Tibial artery (tissue), 4 donors: Measurements from ENCODE around the gene TANK.

ENCODE experiments used
- DNase-seq, 2 donors: peaks; one replicate each; pipeline ENCODE4 v3.0.0-alpha.2; 2019
- H3K27ac ChIP-seq, 2 donors: fragments of 200-600 bp; sonication (generic) in 1 of 2; 1 replicate in 1 of 2; 2 replicates in 1 of 2; pipeline ENCODE4 v1.5.1; 2018 to 2019; ENCODE audit warnings: mild to moderate bottlenecking in 1 of 2
- H3K27me3 ChIP-seq, 2 donors: fragments of 200-600 bp; sonication (generic) in 1 of 2; one replicate each; pipeline versions ENCODE4 v1.5.1 to v1.6.0; 2016 to 2019
- H3K36me3 ChIP-seq, 3 donors: fragments of 200-600 bp; sonication (generic) in 2 of 3; one replicate each; pipeline ENCODE4 v1.5.1; 2016 to 2019; ENCODE audit warnings: mild to moderate bottlenecking in 2 of 3
- H3K4me1 ChIP-seq, 4 donors: fragments of 200-600 bp; sonication (generic) in 2 of 4; 1 replicate in 3 of 4; 2 replicates in 1 of 4; pipeline ENCODE4 v1.5.1; 2016 to 2019
- H3K4me3 ChIP-seq, 2 donors: fragments of 200-600 bp; sonication (generic) in 1 of 2; 1 replicate in 1 of 2; 2 replicates in 1 of 2; pipeline ENCODE4 v1.5.1; 2018 to 2019; ENCODE audit warnings: mild to moderate bottlenecking in 2 of 2
- H3K9me3 ChIP-seq, 3 donors: fragments of 200-600 bp; sonication (generic) in 1 of 3; one replicate each; pipeline ENCODE4 v1.5.1; 2016 to 2019
- intact Hi-C: fragments of 100-400 bp; cut with DNase I; formaldehyde crosslinking; loops from one replicate; pipeline ENCODE4 v1.15.0; 2023; ENCODE audit warnings: low total_unique reads
- TF ChIP-seq, protein P1 (sequence below), 2 experiments: fragments of 200-600 bp in 1 of 2; fragments of 450-650 bp in 1 of 2; IDR thresholded peaks; one replicate each; pipeline ENCODE4 v1.5.1; 2017 to 2019; ENCODE audit warnings: antibody characterized with exemption in 2 of 2, mild to moderate bottlenecking in 1 of 2, moderate library complexity in 1 of 2

The TANK gene

DNA sequence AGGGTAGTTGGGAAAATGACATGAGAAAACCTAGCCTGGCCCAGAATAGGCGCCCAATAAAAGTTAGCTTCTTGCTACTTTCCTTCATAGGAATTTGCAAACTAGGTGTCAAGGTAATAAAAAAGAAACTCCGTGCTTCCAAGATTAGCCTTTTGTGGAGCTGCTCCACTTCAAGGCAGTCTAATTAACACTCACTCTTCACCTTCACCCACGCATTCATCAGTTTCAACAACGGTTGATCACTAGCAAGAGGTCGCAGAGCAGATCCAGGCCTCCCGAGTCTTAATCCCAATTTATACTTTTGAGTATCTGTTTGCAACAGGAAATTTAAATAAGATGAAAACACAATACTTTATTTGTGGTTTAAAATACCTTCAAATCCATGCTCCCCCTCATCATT is 39.5 kb upstream of the TANK start:
- Histone ChIP-seq H3K4me1 (peaks cover 0 to 17% (median 13%) of the 10 kb centered on the region in 4 donors), H3K4me3 (no peak overlapping the region), H3K9me3 (no peaks in the 10 kb centered on the region), H3K27ac (no peak overlapping the region), H3K27me3 (no peaks in the 10 kb centered on the region), H3K36me3 (no peaks in the 10 kb centered on the region)
- TF ChIP-seq, protein P1, sequence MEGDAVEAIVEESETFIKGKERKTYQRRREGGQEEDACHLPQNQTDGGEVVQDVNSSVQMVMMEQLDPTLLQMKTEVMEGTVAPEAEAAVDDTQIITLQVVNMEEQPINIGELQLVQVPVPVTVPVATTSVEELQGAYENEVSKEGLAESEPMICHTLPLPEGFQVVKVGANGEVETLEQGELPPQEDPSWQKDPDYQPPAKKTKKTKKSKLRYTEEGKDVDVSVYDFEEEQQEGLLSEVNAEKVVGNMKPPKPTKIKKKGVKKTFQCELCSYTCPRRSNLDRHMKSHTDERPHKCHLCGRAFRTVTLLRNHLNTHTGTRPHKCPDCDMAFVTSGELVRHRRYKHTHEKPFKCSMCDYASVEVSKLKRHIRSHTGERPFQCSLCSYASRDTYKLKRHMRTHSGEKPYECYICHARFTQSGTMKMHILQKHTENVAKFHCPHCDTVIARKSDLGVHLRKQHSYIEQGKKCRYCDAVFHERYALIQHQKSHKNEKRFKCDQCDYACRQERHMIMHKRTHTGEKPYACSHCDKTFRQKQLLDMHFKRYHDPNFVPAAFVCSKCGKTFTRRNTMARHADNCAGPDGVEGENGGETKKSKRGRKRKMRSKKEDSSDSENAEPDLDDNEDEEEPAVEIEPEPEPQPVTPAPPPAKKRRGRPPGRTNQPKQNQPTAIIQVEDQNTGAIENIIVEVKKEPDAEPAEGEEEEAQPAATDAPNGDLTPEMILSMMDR (IDR thresholded peaks at IDR 0.05) = no peak
- no peak for DNase-seq
- intact Hi-C loops = no loop called here

DNA sequence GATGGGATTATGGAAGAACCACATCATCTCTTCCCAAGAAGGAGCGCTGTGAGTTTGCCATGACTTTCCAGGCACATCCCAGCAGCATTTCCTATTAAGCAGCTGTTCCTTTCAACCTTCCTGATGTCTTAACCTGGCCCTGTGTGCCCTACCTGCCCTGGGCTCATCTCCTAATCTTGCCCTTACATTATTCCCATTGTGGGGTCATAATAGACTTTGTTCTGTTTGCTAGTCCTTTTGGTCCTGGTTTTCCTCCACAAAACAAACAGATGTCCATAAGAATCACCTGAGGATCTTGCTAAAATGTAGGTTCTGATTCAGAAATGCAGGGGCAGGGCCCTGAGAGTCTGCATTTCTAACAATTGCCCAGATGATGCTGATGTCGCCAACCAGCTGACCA is 38.6 kb upstream of the TANK start:
- DNase-seq = no peak
- H3K4me1 ChIP-seq = peaks cover 0 to 17% (median 13%) of the 10 kb centered on the region in 4 donors
- no peaks in the 10 kb centered on the region for H3K27me3 ChIP-seq
- intact Hi-C loops = no loop called here
- H3K4me3 ChIP-seq = no peak overlapping the region
- H3K27ac ChIP-seq = no peak overlapping the region
- no peaks in the 10 kb centered on the region for H3K36me3 ChIP-seq
- no peaks in the 10 kb centered on the region for H3K9me3 ChIP-seq
- TF ChIP-seq, protein P1 (IDR thresholded peaks at IDR 0.05) = no peak

DNA sequence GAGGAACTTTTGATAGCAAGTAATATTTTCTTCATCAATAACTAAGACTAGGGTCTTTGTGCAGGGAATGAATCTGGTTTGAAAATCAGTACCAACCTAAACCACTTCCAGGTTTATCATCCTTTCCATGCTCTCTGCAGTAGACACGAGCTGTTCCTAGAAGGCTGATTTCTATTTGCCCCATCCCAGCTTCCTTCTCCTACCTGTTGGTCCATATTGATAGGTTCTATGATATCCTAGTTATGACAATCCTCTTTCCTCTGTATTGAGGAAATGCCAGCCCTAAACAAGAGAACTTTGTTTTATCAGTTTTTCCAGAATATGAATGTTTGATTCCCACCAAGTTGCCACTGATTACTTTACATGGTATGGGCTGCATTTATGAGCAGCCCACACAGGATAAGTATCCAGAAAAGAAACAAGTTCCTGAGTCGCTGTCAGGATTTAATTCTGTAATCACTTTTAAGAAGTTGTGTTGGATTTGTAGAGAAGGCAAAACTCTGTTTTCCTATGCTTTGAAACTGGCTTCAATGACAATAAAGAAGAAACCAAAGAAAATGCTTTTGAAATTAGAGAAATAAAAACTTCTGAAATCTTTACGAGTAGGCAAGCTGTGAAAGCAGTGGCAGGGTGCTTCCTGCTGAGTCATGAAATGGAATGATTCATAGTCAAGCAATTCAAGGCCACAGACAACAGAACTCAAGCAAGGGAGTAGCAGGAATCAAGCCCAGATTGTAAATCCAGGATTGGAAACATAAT is 37.3 kb upstream of the TANK start:
- no peaks in the 10 kb centered on the region for H3K27me3 ChIP-seq
- TF ChIP-seq, protein P1 (IDR thresholded peaks at IDR 0.05) = no peak
- intact Hi-C loops = no loop called here
- peak overlapping the region; percentile 3 to 19 for H3K4me3 ChIP-seq
- peak in 1 of 2 donors; percentile 58 for DNase-seq
- H3K36me3 ChIP-seq = no peaks in the 10 kb centered on the region
- H3K27ac ChIP-seq = peak overlapping the region; percentile 72 to 81
- peaks cover 0 to 17% (median 13%) of the 10 kb centered on the region in 4 donors for H3K4me1 ChIP-seq
- H3K9me3 ChIP-seq = no peaks in the 10 kb centered on the region

DNA sequence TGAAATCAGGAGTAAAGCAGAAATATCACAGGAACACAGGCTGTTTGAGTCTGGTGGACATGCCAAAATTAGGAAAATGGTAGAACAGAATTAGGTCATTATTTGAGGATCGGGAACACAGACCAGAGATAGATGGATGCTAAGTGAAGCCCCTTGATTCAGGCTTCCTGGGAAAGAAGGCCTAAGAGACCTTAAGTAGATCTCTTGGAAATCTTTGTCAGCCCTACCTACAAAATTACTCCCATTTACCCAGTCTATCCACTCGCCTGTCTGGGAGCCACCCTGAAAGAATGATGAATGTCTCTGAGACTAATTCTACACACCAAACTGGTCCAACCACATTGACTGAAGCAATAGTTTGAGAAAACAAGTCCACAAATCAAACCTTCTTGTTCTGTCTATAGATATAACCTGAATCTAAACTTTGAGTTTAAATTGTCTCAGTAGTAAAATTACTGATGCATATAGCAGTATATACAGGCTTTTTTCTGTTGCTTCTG is 36.6 kb upstream of the TANK start:
- no peak overlapping the region for H3K4me3 ChIP-seq
- intact Hi-C loops = no loop called here
- TF ChIP-seq, protein P1 (IDR thresholded peaks at IDR 0.05) = no peak
- no peaks in the 10 kb centered on the region for H3K9me3 ChIP-seq
- no peak for DNase-seq
- H3K27ac ChIP-seq = peak overlapping the region; percentile 72 to 81
- peaks cover 0 to 17% (median 13%) of the 10 kb centered on the region in 4 donors for H3K4me1 ChIP-seq
- H3K27me3 ChIP-seq = no peaks in the 10 kb centered on the region
- H3K36me3 ChIP-seq = no peaks in the 10 kb centered on the region

DNA sequence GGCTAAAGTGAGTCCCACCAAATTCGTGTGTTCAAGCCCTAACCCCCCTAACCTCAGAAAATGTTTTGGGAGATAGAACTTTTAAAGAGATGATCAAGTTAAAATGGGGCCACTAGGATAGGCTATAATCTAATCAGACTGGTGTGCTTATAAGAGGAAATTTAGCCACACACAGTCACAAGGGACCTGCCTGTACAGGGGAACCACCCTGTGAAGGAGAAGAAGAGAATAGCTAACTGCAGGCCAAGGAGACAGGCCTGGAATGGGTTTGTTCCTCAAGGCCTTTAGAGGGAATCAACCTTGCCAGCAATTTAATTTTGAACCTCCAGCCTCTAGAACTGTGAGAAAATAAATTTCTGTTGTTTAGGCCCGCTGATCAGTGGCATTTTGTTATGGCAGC is 36.0 kb upstream of the TANK start:
- no peaks in the 10 kb centered on the region for H3K27me3 ChIP-seq
- peak overlapping the region; percentile 72 to 81 for H3K27ac ChIP-seq
- H3K9me3 ChIP-seq = no peaks in the 10 kb centered on the region
- H3K4me3 ChIP-seq = no peak overlapping the region
- H3K36me3 ChIP-seq = no peaks in the 10 kb centered on the region
- no peak for DNase-seq
- TF ChIP-seq, protein P1 (IDR thresholded peaks at IDR 0.05) = no peak
- H3K4me1 ChIP-seq = peaks cover 0 to 17% (median 13%) of the 10 kb centered on the region in 4 donors
- intact Hi-C loops = no loop called here
